Islet precursor cell (in vitro differentiated cells): ENCODE results near the gene CCL26.
"Not testable (repeated sequence)": the region's sequence is repeated elsewhere in the genome, so short reads cannot be mapped to it uniquely, and the experiment has no call there.

Experiments used
- DNase-seq: peaks from one replicate; pipeline ENCODE4 v3.0.0-alpha.2; 2018

Gene CCL26

DNA sequence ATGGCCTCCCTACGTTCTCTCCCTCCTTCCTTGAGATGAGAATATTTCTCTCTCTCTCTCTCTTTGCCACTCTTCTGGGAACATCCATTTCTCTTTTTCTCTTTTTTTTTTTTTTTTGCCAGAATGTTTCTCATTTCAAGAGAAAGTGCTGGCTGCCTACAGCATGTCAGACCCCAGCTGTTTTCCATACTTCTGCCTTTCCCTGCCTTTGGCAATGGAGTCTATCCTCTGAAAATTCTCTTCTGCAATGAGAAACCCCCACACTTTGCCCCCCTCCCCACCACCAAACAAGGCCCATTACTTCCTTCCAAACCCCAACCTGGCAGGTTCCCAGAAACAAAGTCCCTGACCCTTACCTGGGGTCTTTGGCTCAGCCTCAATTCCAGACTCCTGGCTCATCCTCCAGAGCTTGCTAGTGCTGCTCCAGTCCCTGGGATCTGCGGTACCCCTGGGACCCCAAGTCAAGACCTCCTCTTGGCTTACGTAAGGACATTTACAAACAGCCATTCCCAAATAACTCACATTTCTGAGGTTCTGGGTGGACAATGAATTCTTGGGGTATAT lies 17.4 kb upstream of the CCL26 start:
- DNase-seq, result no peak

DNA sequence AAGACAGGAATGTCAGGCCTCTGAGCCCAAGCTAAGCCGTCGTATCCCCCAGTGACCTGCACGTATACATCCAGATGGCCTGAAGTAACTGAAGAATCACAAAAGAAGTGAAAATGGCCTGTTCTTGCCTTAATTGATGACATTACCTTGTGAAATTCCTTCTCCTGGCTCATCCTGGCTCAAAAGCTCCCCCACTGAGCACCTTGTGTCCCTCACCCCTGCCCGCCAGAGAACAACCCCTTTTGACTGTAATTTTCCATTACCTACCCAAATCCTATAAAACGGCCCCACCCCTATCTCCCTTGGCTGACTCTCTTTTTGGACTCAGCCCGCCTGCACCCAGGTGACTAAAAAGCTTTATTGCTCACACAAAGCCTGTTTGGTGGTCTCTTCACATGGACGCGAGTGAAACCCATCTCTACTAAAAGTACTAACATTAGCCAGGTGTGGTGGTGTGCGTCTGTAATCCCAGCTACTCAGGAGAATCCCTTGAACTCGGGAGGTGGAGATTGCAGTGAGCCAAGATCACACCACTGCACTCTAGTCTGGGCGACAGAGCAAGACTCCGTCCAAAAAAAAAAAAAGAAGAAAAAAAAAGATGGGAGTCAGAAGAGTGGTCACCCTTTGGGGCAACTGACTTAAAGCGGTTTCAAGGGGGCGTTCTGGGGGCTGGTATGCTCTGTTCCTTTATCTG lies 16.3 kb upstream of the CCL26 start:
- not testable (repeated sequence) for DNase-seq

DNA sequence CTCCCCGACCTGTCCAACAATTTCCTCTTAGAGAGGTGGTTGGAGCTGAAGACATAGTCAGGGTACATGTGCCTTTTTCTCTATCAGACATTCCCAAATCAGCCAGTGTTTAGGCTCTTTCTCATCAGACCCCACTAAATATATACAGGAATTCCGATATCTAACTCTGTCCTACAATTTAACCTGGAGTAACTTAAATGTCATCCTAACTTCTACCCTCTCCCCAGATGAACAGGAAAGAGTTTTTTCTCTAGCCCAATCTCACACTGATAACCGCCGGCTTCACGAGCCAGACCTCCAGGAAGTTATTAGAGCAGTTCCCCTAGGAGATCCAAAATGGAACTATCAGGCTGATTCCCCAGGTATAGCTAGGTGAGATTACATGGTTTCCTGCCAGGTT lies 11.0 kb upstream of the CCL26 start:
- DNase-seq, result not testable (repeated sequence)

DNA sequence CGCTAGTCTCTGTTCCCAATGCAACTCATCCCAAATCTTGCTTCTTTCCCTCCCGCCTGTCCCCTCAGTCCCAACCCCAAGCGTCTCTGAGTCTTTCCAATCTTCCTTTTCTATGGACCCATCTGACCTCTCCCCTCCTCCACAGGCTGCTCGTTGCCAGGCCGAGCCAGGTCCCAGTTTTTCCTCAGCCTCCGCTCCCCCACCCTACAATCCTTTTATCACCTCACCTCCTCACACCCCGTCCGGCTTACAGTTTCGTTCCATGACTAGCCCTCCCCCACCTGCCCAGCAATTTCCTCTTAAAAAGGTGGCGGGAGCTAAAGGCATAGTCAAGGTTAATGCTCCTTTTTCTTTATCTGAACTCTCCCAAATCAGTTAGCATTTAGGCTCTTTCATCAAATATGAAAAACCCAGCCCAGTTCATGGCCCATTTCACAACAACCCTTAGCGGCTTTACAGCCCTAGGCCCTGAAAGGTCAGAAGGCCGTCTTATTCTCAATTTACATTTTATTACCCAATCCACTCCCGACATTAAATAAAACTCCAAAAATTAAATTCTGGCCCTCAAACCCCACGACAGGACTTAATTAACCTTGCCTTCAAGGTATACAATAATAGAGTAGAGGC lies 8.7 kb upstream of the CCL26 start:
- not testable (repeated sequence) for DNase-seq

DNA sequence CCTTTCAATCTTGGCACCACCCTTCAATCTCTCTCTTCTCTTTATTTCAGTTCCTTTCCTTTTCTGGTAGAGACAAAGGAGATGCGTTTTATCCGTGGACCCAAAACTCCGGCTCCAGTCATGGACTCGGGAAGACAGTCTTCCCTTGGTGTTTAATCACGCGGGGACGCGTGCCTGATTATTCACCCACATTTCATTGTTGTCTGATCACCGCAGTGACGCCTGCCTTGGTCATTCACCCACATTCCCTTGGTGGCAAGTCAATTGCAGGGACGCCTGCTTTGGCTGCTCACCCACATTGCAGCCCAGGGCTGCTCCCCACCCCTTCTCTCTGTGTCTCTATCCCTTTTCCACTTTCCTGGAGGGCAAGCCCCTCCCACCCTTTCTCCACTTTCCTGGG lies 7.5 kb upstream of the CCL26 start:
- not testable (repeated sequence) for DNase-seq

DNA sequence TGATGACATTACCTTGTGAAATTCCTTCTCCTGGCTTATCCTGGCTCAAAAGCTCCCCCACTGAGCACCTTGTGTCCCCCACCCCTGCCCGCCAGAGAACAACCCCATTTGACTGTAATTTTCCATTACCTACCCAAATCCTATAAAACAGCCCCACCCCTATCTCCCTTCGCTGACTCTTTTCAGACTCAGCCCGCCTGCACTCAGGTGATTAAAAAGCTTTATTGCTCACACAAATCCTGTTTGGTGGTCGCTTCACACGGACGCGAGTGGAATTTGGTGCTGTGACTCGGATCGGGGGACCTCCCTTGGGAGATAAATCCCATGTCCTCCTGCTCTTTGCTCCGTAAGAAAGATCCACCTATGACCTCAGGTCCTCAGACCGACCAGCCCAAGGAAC lies 7.0 kb upstream of the CCL26 start:
- DNase-seq, result not testable (repeated sequence)

DNA sequence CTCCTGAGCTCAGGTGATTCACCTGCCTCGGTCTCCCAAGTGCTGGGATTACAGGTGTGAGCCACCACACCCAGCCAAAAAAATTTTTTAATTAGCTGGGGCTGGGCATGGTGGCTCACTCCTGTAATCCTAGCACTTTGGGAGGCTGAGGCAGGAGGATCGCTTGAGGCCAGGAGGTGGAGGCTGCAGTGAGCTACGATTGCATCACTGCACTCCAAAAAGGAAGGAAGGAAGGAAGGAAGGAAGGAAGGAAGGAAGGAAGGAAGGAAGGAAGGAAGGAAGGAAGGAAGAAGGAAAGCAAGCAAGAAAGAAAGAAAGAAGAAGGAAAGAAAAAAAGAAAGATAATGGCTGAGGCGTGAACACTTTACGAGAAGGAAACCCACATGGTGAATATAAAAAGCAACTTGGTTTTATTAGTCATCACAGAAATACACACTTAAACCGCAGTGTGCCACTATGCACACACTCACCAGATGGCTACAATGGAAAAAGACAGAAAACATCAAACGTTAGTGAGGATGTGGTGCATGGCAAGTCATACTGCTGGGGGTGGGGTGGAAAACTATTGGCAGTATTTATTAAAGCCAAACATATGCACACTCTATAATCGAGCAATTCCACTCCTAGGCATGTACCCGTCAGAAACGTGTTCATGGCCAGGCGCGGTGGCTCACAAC lies 4.4 kb upstream of the CCL26 start:
- no peak for DNase-seq

DNA sequence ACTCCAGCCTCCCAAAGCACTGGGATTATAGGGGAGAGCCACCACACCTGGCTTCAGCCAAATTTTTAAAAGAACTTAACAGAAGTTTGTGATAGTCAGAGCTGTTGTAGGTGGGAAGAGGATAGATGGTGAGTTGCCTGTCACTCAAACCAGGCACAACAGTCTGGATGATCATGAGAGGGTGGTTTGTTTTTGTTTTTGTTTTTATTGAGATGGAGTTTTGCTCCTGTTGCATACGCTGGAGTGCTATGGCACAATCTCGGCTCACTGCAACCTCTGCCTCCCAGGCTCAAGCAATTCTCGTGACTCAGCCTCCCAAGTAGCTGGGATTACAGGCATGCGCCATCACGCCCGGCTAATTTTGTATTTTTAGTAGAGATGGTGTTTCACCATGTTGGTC lies 1.9 kb upstream of the CCL26 start:
- not testable (repeated sequence) for DNase-seq

DNA sequence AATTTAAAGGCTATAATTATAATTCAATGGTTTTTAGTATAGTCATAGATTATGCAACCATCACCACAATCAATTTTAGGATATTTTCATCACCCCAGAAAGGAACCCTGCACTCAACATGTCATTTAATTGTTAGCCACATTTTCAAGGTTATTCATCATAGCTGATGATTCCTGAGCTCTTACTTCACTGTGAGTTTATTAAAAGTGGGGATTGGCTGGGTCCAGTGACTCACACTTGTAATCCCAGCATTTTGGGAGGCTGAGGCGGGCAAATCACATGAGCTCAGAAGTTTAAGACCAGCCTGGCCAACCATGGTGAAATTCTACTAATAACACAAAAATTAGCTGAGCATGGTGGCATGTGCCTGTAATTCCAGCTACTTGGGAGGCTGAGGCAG lies 787 bp downstream of the CCL26 start:
- DNase-seq, result no peak

DNA sequence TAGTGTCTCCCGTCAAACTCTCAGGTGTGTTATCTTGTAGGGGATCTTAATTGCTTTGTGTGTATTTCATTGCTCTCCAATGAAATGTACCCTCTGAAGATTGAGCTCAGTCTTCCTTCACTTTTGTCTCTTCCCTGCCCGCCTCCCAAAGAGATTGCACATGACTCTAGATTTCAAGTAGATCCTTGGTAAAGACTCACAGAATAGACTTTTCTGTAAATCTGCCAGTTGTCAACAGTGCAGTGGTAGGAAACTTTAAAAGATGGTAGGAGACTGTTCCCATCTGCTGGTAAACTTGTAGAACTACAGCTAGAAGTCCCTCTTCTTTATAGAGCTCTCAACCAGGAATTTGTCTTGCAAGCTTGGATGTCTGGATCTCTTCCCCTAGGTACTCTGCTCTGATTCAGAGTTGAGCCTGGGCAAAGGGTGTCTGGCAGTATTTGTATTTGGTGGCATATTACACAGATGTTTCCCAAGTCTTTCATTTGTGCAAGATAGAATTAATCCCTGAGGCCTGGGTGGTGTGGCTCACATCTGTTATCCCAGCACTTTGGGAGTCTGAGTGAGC lies 9.6 kb downstream of the CCL26 start:
- DNase-seq, result peak; percentile 62

DNA sequence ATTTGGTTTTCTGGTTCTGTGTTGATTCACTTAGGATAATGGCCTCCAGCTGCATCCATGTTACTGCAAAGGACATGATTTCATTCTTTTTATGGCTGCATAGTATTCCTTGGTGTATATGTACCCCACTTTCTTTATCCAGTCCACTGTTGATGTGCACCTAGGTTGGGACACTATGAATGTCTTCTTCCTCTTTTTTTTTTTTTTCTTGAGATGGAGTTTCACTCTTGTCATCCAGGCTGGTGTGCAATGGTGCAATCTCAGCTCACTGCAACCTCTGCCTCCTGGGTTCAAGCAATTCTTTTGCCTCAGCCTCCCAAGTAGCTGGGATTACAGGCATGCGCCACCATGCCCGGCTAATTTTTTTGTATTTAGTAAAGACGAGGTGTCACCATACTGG lies 10.2 kb downstream of the CCL26 start:
- not testable (repeated sequence) for DNase-seq

DNA sequence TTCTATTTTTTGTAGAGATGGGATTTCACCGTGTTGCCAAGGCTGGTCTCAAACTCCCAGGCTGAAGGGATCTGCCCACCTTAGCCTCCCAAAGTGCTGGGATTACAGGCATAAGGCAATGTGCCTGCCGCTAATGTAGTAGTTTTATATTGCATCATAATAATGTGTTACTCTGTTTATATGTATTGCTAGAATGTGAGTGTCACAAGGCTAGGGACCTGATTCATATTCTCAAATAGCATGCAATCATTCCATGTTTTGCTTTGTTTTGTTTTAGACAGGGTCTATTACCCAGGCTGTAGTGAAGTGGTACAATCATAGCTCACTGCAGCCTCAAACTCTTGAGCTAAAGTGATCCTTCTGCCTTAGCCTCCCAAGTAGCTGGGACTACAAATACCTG lies 13.5 kb downstream of the CCL26 start:
- DNase-seq, result no peak

DNA sequence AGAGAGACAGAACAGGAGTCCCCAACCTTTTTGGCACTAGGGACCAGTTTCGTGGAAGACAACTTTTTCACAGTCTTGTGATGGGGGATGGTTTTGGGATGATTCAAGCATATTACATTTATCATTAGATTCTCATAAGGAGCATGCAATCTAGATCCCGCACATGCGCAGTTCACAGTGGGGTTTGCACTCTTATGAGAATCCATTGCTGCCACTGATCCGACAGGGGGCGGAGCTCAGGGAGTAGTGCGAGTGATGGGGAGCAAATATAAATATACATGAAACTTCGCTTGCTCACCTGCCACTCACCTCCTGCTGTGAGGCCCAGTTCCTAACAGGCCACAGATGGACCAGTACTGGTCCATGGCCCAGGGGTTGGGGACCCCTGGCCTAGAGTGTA lies 14.2 kb downstream of the CCL26 start:
- no peak for DNase-seq

DNA sequence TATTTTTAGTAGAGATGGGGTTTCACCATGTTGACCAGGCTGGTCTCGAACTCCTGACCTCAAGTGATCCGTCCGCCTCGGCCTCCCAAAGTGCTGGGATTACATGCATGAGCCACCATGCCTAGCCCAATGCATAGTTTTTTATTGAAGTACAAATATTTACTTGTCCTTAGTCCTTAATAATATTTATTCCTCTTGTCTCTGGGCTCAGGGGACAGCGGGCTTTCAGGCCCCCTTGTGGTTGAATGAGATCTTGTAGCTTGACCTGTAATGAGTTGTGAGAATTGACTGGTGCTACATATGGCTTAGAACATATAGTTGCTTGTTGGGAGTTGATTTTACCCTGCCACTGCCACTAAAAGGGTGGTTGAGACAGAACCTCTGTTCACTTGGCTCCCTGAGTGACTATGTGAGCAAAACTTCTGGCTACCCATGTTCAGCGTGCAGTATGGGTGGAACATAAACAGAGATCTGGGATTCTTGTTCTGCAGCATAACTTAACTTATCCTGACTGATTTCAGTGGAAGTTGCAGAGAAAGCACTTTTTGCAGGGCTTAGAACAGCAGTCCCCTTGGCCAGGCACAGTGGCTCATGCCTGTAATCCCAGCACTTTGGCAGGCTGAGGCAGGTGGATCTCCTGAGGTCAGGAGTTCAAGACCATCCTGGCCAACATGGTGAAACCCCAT lies 14.9 kb downstream of the CCL26 start:
- no peak for DNase-seq

DNA sequence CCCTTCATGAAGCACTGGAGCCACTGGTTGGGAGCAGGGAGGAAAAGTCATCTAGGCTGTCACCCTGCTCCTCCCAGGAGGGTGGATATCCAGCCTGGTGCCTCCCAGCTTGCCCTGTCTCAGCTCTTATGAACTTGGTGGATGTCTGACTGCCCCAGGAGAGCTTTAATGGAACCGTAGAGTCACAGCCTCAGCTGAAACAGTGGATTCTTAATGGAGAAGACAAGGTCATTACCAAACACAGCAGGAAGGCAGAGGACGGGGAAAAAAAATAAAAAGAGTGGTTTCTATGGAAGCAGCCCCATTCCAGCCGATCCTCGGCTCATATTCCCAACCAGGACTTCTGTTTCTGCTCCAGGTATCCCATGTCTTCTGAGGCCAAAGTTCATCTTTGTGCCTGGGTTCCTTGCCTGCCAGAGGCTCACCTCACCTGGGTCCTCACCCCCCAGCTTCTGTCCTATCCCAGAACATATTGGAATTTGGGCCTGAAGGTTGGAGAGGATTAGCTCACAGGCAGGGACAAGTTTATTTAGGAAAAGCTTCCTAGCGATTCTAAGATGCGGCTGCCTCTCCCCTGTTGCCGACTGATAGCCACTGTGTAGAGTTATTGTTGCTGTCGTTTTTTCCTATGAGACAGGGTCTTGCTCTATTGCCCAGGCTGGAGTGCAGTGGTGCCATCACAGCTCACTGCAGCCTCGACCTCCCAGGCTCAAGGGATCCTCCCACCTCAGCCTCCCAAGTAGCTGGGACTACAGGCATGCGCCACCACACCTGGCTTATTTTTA lies 15.6 kb downstream of the CCL26 start:
- no peak for DNase-seq

DNA sequence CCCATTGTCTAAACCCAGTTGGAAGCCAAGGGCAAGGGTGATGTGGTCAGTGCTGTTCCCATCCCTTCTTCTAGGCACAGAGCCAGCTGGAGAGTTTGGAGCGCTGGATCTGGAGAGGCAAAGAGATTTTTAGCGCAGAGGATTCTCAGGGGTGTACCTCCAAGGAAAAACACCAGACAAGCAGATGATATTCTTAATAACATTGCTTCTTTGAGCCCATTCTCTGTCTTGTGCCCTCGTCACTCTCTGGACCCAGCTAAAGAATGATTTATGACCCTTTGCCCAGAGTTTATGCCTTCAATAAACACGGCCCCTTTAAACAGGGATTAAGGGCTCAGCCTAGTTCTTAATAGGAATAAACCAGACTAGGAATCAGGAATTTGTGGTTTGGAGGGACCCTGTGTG lies 28.6 kb downstream of the CCL26 start:
- DNase-seq, result no peak

DNA sequence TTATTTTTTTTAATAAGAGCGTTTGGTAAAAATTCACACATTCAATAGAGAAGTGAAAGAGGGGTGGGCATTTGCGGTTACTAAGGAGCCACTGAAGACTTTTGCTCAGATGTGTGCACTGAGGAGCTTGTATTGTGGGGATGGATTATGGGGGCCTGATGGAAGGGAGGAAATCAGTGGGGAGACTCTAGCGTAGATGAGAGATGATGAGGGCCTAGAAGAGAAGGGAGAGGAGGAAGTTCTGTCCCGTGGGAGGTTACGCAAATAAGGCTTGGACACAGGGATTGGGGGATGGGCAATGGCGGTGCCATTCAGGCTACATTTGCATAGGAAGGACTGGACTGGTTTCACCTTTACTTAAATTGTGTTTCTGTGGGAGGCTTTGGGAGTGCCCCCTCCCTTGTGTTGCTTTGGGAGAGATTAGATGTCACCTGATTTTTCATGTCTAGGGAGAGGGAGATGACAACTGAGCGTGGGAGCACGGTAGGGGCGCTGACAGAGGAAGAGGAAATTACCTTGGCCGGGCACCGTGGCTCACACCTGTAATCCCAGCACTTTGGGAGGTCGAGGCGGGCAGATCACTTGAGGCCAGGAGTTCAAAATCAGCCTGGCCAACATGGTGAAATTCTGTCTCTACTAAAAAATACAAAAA lies 31.0 kb downstream of the CCL26 start:
- DNase-seq, result no peak

DNA sequence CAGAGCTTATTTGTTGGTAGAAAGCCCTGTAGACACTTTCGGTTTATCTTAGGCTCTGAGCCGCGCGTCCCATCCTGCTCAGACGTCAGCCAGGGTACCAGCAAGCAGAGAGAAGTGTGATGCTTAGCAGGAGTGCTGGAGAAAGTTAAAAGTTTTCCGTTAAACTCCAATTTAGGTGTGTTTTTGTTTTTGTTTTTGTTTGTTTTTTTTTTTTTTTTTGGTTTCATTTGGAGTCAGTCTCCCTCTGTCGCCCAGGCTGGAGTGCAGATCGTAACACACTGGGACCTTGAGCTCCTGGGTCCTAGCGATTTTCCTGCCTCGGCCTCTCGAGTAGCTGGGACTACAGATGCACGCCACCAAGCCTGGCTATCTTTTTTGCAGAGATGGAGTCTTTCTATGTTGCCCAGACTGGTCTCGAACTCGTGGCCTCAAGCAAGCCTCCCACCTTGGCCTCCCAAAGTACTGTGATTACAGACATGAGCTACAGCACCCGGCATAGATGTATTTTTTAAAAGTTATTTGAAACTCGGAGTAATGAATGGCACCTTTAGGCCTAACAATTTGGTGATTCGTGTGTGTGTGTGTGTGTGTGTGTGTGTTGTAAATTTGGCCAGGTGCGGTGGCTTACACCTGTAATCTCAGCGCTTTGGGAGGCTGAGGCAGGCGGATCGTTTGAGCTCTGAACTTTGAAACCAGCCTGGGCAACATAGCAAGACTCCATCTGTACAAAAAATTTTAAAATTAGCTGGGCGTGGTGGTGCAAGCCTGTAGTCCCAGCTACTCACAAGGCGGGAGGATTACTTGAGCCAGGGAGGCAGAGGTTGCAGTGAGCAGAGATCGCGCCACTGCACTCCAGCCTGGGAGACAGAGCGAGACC lies 32.0 kb downstream of the CCL26 start:
- DNase-seq, result no peak

DNA sequence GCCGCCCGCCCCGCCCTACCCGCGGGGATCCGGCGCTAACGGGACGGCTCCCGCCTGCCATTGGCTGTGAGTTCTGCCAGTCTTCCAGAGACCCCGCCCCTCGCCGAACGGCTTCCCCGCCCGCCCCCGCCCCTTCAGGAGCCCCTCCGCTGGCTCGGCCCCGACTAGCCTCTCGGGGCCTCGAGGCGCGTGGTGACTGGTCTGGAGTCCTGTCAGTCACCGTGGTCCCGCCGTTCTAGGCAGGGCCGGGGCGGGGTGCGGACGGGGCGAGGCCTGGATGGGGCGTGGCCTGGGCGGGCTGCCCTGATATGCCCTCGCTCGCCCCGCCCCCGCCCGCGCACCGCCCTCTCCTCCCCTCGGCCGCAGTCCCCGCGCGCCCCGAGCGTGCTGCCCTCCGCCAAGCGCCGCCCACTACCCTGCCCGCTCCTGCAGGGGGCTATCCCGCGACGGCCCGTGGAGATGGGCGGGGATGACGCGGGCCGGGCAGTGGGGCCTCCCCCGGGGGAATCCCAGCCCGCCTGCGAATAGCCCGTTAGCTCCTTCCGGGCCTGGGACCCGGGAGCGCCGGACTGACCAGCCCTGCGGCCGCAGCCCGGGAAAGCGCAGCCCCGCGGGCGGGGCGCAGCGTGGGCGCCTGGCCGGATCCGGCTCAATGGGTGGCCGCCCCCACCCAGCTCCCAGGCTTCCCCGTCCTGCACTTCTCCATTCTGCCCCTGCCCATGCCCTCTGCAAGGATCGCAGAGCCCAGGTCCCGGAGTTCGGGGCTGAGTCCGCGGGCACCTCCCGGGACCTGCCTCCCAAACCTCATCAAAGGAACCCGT lies 32.8 kb downstream of the CCL26 start:
- DNase-seq, result peak; percentile 100

DNA sequence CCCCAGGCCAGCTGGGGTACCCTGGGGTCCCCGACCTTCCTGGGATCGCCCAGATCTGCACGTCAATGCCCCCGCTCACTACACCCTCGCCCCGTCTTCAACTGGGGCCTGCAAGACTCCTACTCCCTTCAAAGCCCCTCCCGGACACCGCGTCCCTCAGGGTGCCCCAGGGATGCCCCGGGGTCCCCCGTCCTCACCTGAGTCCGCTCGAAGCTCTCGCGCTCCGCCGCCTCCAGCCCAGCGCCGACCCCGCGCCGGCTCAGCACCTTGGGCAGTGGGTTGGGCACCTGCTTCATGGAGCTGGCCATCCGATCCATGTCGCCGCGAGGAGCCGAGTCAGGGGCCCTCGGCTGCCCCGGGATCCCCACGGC lies 33.4 kb downstream of the CCL26 start, which contains the start of gene HIP1:
Gene HIP1, minus strand, starts transcription at position 338 of the 371 bp plus-strand sequence. Its CDS starts 21 bp downstream, at position 317.
- no peak for DNase-seq
